ENCODE results near the gene PIK3IP1. TPM values are rescaled to one million over a fixed set of nuclear protein-coding genes. Genes with fewer than 3 reads are reported as not detected.

The PIK3IP1 gene
- total and polyA plus RNA-seq, 4 donors = 3.1 to 7.8 (median 6.0) TPM

DNA sequence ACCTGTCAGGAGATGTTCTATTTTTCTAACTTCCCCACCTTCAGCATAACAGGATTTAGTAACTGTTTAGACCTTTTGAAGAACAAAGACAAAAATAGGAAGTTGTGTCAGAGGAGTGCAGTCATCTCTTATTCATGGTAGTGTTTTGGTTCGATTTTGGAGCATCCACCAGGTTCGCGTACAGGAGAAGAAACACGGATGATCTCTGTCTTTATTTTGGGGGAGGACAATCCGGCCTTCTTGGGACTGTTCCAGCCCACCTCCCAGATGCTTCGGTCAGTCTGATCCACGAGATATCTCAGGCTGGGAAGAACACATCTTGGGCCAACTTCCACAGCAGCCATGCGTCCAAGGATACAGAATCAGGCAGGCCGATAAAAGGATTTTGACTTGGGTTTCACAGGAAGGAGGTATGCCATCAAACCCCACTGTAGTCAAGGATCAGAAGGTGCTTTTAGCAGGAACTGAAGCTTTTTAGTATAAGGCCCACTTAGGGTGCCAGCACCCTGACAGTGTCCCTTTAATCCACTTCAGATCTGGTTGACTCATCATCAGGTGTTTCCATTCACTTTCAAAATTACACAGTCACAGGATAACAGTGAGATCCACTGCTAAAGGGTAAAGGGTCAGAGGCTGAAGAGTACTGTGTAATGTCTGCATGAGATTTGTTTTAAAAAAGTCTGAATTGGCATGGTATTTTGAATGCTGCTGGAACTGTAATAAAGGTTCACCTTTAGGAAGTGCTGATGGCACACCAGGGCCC is 37.3 kb upstream of the PIK3IP1 start:
- H3K9me3 ChIP-seq (ENCODE audit: control insufficient read depth in 4 of 4, low read length in 3 of 4) = no peaks in the 10 kb centered on the region
- no peaks in the 10 kb centered on the region for H3K27me3 ChIP-seq (ENCODE audit: control insufficient read depth in 4 of 4, insufficient read depth in 4 of 4, low read length in 3 of 4)
- H3K9ac ChIP-seq (ENCODE audit: low read depth in 1 of 2, low read length in 2 of 2) = no peak overlapping the region
- H3K36me3 ChIP-seq (ENCODE audit: control insufficient read depth in 4 of 4, insufficient read depth in 3 of 4, low read depth in 1 of 4, low read length in 3 of 4) = peaks cover 8 to 82% (median 43%) of the 10 kb centered on the region in 4 donors
- peaks cover 0 to 5% (median 2%) of the 10 kb centered on the region in 4 donors for H3K4me1 ChIP-seq (ENCODE audit: control insufficient read depth in 4 of 4, insufficient read depth in 4 of 4, low read length in 3 of 4)
- TF ChIP-seq, protein P1, sequence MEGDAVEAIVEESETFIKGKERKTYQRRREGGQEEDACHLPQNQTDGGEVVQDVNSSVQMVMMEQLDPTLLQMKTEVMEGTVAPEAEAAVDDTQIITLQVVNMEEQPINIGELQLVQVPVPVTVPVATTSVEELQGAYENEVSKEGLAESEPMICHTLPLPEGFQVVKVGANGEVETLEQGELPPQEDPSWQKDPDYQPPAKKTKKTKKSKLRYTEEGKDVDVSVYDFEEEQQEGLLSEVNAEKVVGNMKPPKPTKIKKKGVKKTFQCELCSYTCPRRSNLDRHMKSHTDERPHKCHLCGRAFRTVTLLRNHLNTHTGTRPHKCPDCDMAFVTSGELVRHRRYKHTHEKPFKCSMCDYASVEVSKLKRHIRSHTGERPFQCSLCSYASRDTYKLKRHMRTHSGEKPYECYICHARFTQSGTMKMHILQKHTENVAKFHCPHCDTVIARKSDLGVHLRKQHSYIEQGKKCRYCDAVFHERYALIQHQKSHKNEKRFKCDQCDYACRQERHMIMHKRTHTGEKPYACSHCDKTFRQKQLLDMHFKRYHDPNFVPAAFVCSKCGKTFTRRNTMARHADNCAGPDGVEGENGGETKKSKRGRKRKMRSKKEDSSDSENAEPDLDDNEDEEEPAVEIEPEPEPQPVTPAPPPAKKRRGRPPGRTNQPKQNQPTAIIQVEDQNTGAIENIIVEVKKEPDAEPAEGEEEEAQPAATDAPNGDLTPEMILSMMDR (IDR thresholded peaks at IDR 0.05; ENCODE audit: low read depth, low read length, missing input control) = no peak
- TF ChIP-seq JUND (IDR thresholded peaks at IDR 0.05) = peak in 1 of 2 donors; percentile 22
- TF ChIP-seq, protein P2, sequence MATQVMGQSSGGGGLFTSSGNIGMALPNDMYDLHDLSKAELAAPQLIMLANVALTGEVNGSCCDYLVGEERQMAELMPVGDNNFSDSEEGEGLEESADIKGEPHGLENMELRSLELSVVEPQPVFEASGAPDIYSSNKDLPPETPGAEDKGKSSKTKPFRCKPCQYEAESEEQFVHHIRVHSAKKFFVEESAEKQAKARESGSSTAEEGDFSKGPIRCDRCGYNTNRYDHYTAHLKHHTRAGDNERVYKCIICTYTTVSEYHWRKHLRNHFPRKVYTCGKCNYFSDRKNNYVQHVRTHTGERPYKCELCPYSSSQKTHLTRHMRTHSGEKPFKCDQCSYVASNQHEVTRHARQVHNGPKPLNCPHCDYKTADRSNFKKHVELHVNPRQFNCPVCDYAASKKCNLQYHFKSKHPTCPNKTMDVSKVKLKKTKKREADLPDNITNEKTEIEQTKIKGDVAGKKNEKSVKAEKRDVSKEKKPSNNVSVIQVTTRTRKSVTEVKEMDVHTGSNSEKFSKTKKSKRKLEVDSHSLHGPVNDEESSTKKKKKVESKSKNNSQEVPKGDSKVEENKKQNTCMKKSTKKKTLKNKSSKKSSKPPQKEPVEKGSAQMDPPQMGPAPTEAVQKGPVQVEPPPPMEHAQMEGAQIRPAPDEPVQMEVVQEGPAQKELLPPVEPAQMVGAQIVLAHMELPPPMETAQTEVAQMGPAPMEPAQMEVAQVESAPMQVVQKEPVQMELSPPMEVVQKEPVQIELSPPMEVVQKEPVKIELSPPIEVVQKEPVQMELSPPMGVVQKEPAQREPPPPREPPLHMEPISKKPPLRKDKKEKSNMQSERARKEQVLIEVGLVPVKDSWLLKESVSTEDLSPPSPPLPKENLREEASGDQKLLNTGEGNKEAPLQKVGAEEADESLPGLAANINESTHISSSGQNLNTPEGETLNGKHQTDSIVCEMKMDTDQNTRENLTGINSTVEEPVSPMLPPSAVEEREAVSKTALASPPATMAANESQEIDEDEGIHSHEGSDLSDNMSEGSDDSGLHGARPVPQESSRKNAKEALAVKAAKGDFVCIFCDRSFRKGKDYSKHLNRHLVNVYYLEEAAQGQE (IDR thresholded peaks at IDR 0.05) = no peak
- DNase-seq (ENCODE audit: low spot score) = no peak
- H3K27ac ChIP-seq (ENCODE audit: low read depth in 1 of 2, low read length in 2 of 2) = no peak overlapping the region
- WGBS = 90% methylated on average over 9 of the region's 9 CpGs
- H3K4me3 ChIP-seq (ENCODE audit: low read depth in 1 of 3, low read length in 3 of 3) = no peak overlapping the region

DNA sequence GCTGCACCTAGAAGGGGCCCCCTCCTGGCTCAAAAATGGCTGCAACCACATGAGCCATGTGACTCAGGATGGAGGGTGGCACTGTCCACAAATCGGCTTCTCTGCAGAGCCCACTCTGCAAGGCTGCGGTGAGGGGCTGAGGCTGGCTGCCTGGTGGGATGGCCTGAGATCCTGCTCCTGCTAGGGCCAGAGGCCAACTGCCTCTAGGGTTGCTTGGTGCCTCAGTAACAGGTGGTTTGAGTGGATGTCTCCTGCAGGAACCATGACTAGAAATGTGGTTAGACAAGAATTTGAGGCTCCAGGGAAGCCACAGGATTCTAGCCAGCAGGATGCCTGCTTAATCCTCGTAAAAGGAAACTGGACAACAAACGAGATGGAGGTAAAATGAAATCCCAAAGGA is 36.7 kb upstream of the PIK3IP1 start:
- H3K9me3 ChIP-seq (ENCODE audit: control insufficient read depth in 4 of 4, low read length in 3 of 4) = no peaks in the 10 kb centered on the region
- 92% methylated on average over 4 of the region's 4 CpGs for WGBS
- no peak overlapping the region for H3K4me3 ChIP-seq (ENCODE audit: low read depth in 1 of 3, low read length in 3 of 3)
- H3K27ac ChIP-seq (ENCODE audit: low read depth in 1 of 2, low read length in 2 of 2) = no peak overlapping the region
- peaks cover 0 to 3% (median 1%) of the 10 kb centered on the region in 4 donors for H3K4me1 ChIP-seq (ENCODE audit: control insufficient read depth in 4 of 4, insufficient read depth in 4 of 4, low read length in 3 of 4)
- H3K36me3 ChIP-seq (ENCODE audit: control insufficient read depth in 4 of 4, insufficient read depth in 3 of 4, low read depth in 1 of 4, low read length in 3 of 4) = peaks cover 8 to 76% (median 40%) of the 10 kb centered on the region in 4 donors
- H3K9ac ChIP-seq (ENCODE audit: low read depth in 1 of 2, low read length in 2 of 2) = no peak overlapping the region
- DNase-seq (ENCODE audit: low spot score) = no peak
- H3K27me3 ChIP-seq (ENCODE audit: control insufficient read depth in 4 of 4, insufficient read depth in 4 of 4, low read length in 3 of 4) = no peaks in the 10 kb centered on the region
- TF ChIP-seq NR2F2 (IDR thresholded peaks at IDR 0.05) (no peak), JUND (IDR thresholded peaks at IDR 0.05) (no peak), TAF1 (conservative IDR thresholded peaks at IDR 0.05) (no peak), RXRA (IDR thresholded peaks at IDR 0.05) (no peak), SP1 (IDR thresholded peaks at IDR 0.05) (no peak), HNF4A (conservative IDR thresholded peaks at IDR 0.05) (no peak), RAD21 (IDR thresholded peaks at IDR 0.05) (no peak), FOXA1 (IDR thresholded peaks at IDR 0.05) (no peak), EGR1 (IDR thresholded peaks at IDR 0.05; ENCODE audit: low read depth in 2 of 2) (no peak), HNF4G (IDR thresholded peaks at IDR 0.05) (no peak), GABPA (IDR thresholded peaks at IDR 0.05 in 1 of 2, conservative IDR thresholded peaks at IDR 0.05 in 1 of 2) (no peak), FOXA2 (IDR thresholded peaks at IDR 0.05) (no peak)
- TF ChIP-seq, protein P3, sequence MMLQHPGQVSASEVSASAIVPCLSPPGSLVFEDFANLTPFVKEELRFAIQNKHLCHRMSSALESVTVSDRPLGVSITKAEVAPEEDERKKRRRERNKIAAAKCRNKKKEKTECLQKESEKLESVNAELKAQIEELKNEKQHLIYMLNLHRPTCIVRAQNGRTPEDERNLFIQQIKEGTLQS (IDR thresholded peaks at IDR 0.05) = no peak
- TF ChIP-seq, protein P4, sequence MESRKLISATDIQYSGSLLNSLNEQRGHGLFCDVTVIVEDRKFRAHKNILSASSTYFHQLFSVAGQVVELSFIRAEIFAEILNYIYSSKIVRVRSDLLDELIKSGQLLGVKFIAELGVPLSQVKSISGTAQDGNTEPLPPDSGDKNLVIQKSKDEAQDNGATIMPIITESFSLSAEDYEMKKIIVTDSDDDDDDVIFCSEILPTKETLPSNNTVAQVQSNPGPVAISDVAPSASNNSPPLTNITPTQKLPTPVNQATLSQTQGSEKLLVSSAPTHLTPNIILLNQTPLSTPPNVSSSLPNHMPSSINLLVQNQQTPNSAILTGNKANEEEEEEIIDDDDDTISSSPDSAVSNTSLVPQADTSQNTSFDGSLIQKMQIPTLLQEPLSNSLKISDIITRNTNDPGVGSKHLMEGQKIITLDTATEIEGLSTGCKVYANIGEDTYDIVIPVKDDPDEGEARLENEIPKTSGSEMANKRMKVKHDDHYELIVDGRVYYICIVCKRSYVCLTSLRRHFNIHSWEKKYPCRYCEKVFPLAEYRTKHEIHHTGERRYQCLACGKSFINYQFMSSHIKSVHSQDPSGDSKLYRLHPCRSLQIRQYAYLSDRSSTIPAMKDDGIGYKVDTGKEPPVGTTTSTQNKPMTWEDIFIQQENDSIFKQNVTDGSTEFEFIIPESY (IDR thresholded peaks at IDR 0.05) = no peak
- TF ChIP-seq, protein P2 (IDR thresholded peaks at IDR 0.05) = no peak
- TF ChIP-seq, protein P1 (IDR thresholded peaks at IDR 0.05; ENCODE audit: low read depth, low read length, missing input control) = no peak
- TF ChIP-seq, protein P5, sequence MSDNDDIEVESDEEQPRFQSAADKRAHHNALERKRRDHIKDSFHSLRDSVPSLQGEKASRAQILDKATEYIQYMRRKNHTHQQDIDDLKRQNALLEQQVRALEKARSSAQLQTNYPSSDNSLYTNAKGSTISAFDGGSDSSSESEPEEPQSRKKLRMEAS (IDR thresholded peaks at IDR 0.05) = no peak
